Subcutaneous adipose tissue (tissue), 4 donors: ENCODE results near the gene RECQL. TPM values are rescaled to one million over a fixed set of nuclear protein-coding genes. Genes with fewer than 3 reads are reported as not detected.

Source experiments
- total RNA-seq, 4 donors: library from RNA; depleted of rRNA; stranded (reverse); fragments of >200 nt; gene quantifications; one replicate each; pipeline ENCODE4 v1.1.0, GENCODE V29; 2016
- TF ChIP-seq, protein P1 (sequence below): fragments of 450-650 bp; IDR thresholded peaks from one replicate; pipeline ENCODE4 v1.5.1; 2016; ENCODE audit warnings: low read depth, mild to moderate bottlenecking, control low read depth, antibody characterized with exemption, moderate library complexity

The RECQL gene
- total RNA-seq, 4 donors from 2014 or later, result 40.1 to 59.5 (median 54.9) TPM

- TF ChIP-seq, protein P1, sequence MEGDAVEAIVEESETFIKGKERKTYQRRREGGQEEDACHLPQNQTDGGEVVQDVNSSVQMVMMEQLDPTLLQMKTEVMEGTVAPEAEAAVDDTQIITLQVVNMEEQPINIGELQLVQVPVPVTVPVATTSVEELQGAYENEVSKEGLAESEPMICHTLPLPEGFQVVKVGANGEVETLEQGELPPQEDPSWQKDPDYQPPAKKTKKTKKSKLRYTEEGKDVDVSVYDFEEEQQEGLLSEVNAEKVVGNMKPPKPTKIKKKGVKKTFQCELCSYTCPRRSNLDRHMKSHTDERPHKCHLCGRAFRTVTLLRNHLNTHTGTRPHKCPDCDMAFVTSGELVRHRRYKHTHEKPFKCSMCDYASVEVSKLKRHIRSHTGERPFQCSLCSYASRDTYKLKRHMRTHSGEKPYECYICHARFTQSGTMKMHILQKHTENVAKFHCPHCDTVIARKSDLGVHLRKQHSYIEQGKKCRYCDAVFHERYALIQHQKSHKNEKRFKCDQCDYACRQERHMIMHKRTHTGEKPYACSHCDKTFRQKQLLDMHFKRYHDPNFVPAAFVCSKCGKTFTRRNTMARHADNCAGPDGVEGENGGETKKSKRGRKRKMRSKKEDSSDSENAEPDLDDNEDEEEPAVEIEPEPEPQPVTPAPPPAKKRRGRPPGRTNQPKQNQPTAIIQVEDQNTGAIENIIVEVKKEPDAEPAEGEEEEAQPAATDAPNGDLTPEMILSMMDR, result no peak
These were observed 22.5 kb downstream of the RECQL start for GRCh38 chr12:21478756-21479455.

DNA sequence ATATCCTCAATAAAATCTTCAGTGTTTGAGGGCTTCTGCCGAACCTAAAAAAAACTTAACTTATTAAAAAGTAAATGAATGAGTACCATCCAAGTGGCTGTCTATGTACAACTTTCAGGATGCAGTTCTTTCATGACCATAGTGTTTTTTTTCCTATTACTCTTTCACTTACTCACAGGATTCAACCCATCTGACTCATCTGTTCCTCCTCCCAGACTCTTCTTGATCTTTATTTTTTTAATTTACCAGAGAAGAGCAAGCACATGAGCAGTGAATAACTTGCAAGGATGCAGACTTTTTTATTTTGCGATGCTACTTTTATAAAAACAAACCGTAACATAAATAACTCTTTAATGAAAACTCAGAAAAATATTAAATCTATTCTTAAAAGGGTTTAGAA, 24.5 kb downstream of the RECQL start:
- TF ChIP-seq, protein P1, result no peak

DNA sequence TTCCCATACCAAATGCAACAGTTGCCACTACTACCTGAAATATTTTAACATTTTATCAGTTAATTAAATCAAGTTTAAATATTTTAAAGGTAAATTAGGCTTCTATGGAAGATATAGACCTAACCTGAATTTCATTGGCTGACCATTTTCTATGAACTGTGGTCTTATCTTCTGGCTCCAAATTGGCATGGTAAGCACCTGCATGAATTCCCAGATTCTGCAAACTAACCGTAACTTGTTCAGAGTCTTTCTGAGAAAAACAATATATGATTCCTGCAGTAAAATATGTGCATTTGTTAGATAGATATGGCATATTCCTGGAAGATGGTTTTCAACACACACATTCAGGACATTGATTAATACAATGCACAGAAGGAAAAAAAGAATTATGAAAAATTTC, 25.9 kb downstream of the RECQL start:
- TF ChIP-seq, protein P1, result no peak

DNA sequence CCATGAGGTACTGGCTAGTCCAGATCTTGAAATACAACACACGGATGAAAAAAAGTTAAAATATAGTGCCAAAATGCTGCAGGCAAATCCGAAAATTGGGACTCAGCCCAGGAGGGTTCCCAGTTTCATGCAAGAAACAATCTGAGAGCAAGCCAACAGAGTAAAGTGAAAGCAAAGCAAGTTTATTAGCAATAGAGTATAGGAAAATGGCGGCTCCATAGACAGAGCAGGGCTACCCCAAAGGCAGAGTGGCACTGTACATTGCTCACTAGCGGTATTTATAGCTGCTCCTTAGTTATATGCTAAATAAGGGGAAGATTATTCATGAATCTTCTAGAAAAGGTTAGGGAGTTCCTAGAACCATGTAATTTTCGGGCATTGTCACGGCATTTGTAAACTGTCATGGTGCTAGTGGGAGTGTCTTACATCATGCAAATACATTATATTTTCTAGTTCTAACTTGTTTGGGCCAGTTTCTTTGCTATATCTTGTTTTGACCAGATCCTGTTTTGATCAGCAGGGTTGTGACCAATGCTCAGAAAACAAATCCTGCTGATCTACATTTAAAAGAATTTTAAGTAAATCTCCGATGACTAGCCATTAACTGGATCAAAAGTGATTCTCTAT, 29.1 kb downstream of the RECQL start:
- TF ChIP-seq, protein P1, result no peak

DNA sequence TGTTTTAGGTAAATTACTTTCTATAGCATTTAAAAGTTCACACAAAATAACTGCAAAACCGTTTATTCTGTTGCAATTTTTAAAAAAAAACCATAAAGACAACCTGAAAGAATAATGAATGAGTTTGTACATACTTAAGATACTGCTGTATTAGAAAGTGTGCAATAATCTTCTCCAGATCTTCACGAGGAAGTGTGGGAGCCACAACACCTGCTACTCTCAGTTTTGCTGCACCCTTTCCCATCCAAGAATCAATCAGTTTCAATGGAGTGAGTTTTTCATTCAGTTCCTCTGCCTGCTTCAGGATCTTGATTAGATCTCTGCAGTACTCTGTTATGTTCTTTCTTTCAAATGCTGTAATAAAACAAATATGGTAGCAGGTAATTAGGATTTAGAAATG, 30.1 kb downstream of the RECQL start:
- TF ChIP-seq, protein P1, result no peak

GRCh38 chr12:21459474-21459873, 42.0 kb downstream of the RECQL start:
- TF ChIP-seq, protein P1, result no peak

- TF ChIP-seq, protein P1, result no peak
These were observed 45.1 kb downstream of the RECQL start for GRCh38 chr12:21456291-21456780.
